ENCODE data around the gene FAM117B. TPM values are rescaled to one million over a fixed set of nuclear protein-coding genes. Genes with fewer than 3 reads are reported as not detected.

The FAM117B gene
- total RNA-seq, 1 donor from 2014 or later: 21.4 TPM

GRCh38 chr2:202680512-202680911 is 45.7 kb downstream of the FAM117B start:
- peaks cover 29% of the 10 kb centered on the region for H3K36me3 Mint-ChIP-seq
- H3K27ac Mint-ChIP-seq: no peak overlapping the region
- no peak for TF ChIP-seq CTCF (conservative IDR thresholded peaks at IDR 0.05)

GRCh38 chr2:202681688-202682205 is 47.0 kb downstream of the FAM117B start:
- H3K9me3 Mint-ChIP-seq: peaks cover 16% of the 10 kb centered on the region
- no peak for DNase-seq (ENCODE audit: extremely low spot score, unreplicated experiment)
- H3K4me3 Mint-ChIP-seq: no peak overlapping the region
- no peak overlapping the region for H3K27ac Mint-ChIP-seq
- H3K36me3 Mint-ChIP-seq: peaks cover 29% of the 10 kb centered on the region
- H3K27me3 Mint-ChIP-seq: no peaks in the 10 kb centered on the region
- no peaks in the 10 kb centered on the region for H3K4me1 Mint-ChIP-seq (ENCODE audit: unreplicated experiment)
- TF ChIP-seq CTCF (conservative IDR thresholded peaks at IDR 0.05): no peak

More at GRCh38 chr2:202680512-202680911, 45.7 kb downstream of the FAM117B start:
- Mint-ChIP-seq H3K27me3 (no peaks in the 10 kb centered on the region), H3K4me3 (no peak overlapping the region), H3K9me3 (peaks cover 16% of the 10 kb centered on the region), H3K4me1 (ENCODE audit: unreplicated experiment) (no peaks in the 10 kb centered on the region)
- no peak for DNase-seq (ENCODE audit: extremely low spot score, unreplicated experiment)

GRCh38 chr2:202682274-202682673 is 47.5 kb downstream of the FAM117B start:
- peaks cover 29% of the 10 kb centered on the region for H3K36me3 Mint-ChIP-seq
- H3K4me3 Mint-ChIP-seq: no peak overlapping the region
- no peaks in the 10 kb centered on the region for H3K4me1 Mint-ChIP-seq (ENCODE audit: unreplicated experiment)
- H3K27ac Mint-ChIP-seq: no peak overlapping the region
- TF ChIP-seq CTCF (conservative IDR thresholded peaks at IDR 0.05): no peak
- H3K27me3 Mint-ChIP-seq: no peaks in the 10 kb centered on the region
- H3K9me3 Mint-ChIP-seq: peaks cover 16% of the 10 kb centered on the region
- no peak for DNase-seq (ENCODE audit: extremely low spot score, unreplicated experiment)

- no peak overlapping the region for H3K27ac Mint-ChIP-seq
- no peaks in the 10 kb centered on the region for H3K4me1 Mint-ChIP-seq (ENCODE audit: unreplicated experiment)
- no peak for TF ChIP-seq CTCF (conservative IDR thresholded peaks at IDR 0.05)
- H3K36me3 Mint-ChIP-seq: no peaks in the 10 kb centered on the region
- no peaks in the 10 kb centered on the region for H3K27me3 Mint-ChIP-seq
- no peak for DNase-seq (ENCODE audit: extremely low spot score, unreplicated experiment)
- H3K9me3 Mint-ChIP-seq: no peaks in the 10 kb centered on the region
- H3K4me3 Mint-ChIP-seq: no peak overlapping the region
Observed at GRCh38 chr2:202687276-202687675, 52.5 kb downstream of the FAM117B start.

GRCh38 chr2:202689459-202689858 is 54.7 kb downstream of the FAM117B start:
- Mint-ChIP-seq H3K36me3 (no peaks in the 10 kb centered on the region), H3K4me1 (ENCODE audit: unreplicated experiment) (no peaks in the 10 kb centered on the region)
- DNase-seq (ENCODE audit: extremely low spot score, unreplicated experiment): no peak

More at GRCh38 chr2:202689459-202689858, 54.7 kb downstream of the FAM117B start:
- Mint-ChIP-seq H3K27ac (no peak overlapping the region), H3K27me3 (no peaks in the 10 kb centered on the region), H3K4me3 (no peak overlapping the region), H3K9me3 (no peaks in the 10 kb centered on the region)
- TF ChIP-seq CTCF (conservative IDR thresholded peaks at IDR 0.05): no peak

Data from type B pancreatic cell (in vitro differentiated cells).